ENCODE measurements around the gene SREBF2. TPM values are rescaled to one million over a fixed set of nuclear protein-coding genes. Genes with fewer than 3 reads are reported as not detected.

SREBF2 gene
- total and polyA plus RNA-seq, 4 donors: 68.1 to 155 (median 75.9) TPM

DNA sequence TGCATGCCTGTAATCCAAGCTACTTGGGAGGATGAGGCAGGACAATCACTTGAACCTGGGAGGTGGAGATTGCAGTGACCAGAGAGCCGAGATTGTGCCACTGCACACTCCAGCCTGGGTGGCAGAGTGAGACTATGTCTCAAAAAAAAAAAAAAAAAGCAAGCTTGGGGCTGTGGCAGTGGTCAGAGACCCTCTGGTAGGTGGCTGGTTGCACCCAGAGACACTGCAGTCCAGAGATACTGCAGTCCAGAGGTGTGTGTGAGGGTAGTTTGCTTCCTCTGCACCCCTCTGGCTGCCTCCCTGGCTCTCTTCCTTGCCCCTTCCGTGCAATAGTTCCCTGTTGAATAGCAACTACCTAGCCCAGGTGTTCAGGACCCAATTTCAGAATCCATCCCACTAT lies 34.2 kb upstream of the SREBF2 start:
- no peak overlapping the region for H3K9ac ChIP-seq (ENCODE audit: insufficient read depth in 1 of 2, low read length in 2 of 2)

DNA sequence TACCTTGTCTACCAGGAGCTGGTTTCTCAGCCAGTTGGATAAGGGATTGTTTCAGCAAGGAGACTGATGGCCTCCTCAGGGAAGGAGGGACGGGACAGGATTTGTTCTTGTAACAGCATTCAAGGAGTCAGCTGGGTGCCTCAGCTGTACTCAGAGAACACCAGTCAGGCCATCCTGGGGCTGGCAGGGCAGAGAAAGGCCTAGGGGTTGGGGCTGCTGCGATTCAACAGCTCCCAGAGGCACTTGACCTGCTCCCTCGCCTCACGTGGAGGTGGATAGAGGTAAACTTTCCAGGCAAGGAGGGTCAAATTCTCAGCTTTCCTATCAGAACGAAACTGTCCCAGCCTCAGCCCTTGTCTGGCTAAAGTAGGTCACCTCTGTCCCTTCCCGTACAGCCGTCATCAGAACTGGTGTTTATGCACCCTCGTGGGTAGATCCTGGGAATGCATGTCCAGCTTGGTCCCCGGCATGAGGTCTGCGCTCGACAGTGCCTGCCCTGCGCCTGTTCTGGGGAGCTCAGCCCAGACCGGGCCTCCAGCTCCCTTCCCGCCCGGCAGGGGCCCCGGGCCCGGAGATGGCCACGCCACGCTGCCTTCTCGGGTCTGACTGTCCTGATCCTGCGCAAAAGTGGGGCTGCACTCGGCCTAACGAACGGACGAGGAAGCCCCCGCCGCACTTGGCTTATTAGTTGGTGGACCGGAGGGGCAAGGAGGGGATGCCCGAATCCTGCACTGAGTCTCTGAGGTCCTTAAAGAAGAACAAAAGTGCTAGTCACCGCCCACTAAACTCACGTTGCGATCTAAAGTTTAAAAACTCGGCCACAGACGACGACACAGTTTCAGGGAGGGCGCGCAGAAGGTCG lies 33.2 kb upstream of the SREBF2 start:
- 11 to 15% methylated on average over 38 of the region's 38 CpGs for WGBS, 2 donors
- H3K36me3 ChIP-seq (ENCODE audit: control insufficient read depth in 4 of 4, insufficient read depth in 4 of 4, low read length in 4 of 4): peaks cover 0 to under 1% (median 0%) of the 10 kb centered on the region in 4 donors
- DNase-seq: peak in 2 of 3 donors; percentile 56 to 59

More for the DNA sequence above, 34.2 kb upstream of the SREBF2 start:
- TF ChIP-seq, protein P1, sequence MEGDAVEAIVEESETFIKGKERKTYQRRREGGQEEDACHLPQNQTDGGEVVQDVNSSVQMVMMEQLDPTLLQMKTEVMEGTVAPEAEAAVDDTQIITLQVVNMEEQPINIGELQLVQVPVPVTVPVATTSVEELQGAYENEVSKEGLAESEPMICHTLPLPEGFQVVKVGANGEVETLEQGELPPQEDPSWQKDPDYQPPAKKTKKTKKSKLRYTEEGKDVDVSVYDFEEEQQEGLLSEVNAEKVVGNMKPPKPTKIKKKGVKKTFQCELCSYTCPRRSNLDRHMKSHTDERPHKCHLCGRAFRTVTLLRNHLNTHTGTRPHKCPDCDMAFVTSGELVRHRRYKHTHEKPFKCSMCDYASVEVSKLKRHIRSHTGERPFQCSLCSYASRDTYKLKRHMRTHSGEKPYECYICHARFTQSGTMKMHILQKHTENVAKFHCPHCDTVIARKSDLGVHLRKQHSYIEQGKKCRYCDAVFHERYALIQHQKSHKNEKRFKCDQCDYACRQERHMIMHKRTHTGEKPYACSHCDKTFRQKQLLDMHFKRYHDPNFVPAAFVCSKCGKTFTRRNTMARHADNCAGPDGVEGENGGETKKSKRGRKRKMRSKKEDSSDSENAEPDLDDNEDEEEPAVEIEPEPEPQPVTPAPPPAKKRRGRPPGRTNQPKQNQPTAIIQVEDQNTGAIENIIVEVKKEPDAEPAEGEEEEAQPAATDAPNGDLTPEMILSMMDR (IDR thresholded peaks at IDR 0.05; ENCODE audit: control extremely low read depth, extremely low read depth): no peak
- Histone ChIP-seq H3K27ac (ENCODE audit: low read depth in 1 of 2, low read length in 1 of 2) (no peak overlapping the region), H3K4me1 (ENCODE audit: control insufficient read depth in 5 of 5, insufficient read depth in 5 of 5, low read length in 5 of 5) (peaks cover 0 to 22% (median 11%) of the 10 kb centered on the region in 5 donors), H3K9me3 (ENCODE audit: control insufficient read depth in 4 of 4, insufficient read depth in 3 of 4, low read length in 3 of 4) (no peaks in the 10 kb centered on the region), H3K27me3 (ENCODE audit: control insufficient read depth in 3 of 3, insufficient read depth in 3 of 3, low read length in 2 of 3) (no peaks in the 10 kb centered on the region), H3K36me3 (ENCODE audit: control insufficient read depth in 4 of 4, insufficient read depth in 4 of 4, low read length in 4 of 4) (peaks cover 0 to 1% (median 0%) of the 10 kb centered on the region in 4 donors), H3K4me3 (no peak overlapping the region)
- DNase-seq (no peak), ATAC-seq (ENCODE audit: insufficient read depth, low FRiP score) (no peak)
- 96 to 97% methylated on average over 2 of the region's 2 CpGs for WGBS, 2 donors

DNA sequence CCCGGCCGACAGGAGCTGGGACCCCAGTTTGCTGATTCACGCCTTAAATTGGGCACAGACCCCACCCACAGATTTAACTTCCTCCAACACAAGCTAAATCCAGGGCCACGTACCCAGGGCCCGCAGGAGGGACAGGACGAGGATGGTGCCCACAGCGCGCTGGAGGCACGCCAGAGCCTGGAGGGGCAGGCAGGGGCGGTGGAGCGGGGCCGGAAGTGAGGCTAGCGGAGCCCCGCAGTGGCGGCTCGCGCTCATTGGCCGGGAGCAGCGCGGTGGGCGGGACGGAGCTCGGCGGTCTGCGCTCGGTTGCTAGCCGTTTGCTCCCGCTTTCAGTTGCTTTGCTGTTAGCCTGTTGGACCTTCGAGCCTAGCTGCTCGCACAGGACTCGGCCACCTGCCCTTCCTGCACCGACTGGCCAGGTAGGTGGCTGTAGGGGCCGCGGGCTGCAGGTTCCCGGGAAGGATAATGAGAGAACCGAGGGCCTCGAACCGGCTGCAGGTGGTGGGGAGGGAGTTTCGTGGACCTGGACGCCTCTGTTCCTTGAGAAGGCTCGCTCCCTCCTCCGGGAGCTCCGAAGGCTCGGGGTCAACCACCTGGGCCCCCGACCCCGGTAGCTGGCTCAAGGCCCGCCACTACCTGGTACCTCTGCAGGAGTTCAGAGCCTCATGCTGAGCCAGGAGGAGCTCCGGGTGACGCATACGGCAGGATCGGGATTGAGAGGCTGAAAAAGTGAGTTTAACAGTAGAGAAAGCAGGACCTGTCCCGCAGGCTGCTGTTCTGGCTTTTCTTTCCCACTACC lies 32.4 kb upstream of the SREBF2 start, which contains the start of gene CCDC134:
CCDC134 (plus strand) TSS at position 332 of the 799 bp plus-strand sequence. CDS start 8,212 bp downstream, outside the sequence.
- Histone ChIP-seq H3K4me1 (ENCODE audit: control insufficient read depth in 5 of 5, insufficient read depth in 5 of 5, low read length in 5 of 5) (peaks cover 0 to 22% (median 11%) of the 10 kb centered on the region in 5 donors), H3K27me3 (ENCODE audit: control insufficient read depth in 3 of 3, insufficient read depth in 3 of 3, low read length in 2 of 3) (no peaks in the 10 kb centered on the region), H3K9me3 (ENCODE audit: control insufficient read depth in 4 of 4, insufficient read depth in 3 of 4, low read length in 3 of 4) (no peaks in the 10 kb centered on the region), H3K9ac (ENCODE audit: insufficient read depth in 1 of 2, low read length in 2 of 2) (peak within 1 kb of the TSS; percentile 72 to 80), H3K4me3 (peak within 1 kb of the TSS; percentile 91), H3K27ac (ENCODE audit: low read depth in 1 of 2, low read length in 1 of 2) (peak within 1 kb of the TSS; percentile 86 to 94), H3K36me3 (ENCODE audit: control insufficient read depth in 4 of 4, insufficient read depth in 4 of 4, low read length in 4 of 4) (no peaks in the 10 kb centered on the region)
- WGBS, 2 donors: 0% methylated on average over 51 to 52 of the region's 52 CpGs
- DNase-seq: peak; percentile 92 to 95 (median 93)
- TF ChIP-seq, protein P1 (IDR thresholded peaks at IDR 0.05; ENCODE audit: control extremely low read depth, extremely low read depth): no peak
- ATAC-seq (ENCODE audit: insufficient read depth, low FRiP score): peak; percentile 98

More for the DNA sequence above, 33.2 kb upstream of the SREBF2 start:
- Histone ChIP-seq H3K4me3 (peak overlapping the region; percentile 91), H3K9me3 (ENCODE audit: control insufficient read depth in 4 of 4, insufficient read depth in 3 of 4, low read length in 3 of 4) (no peaks in the 10 kb centered on the region), H3K4me1 (ENCODE audit: control insufficient read depth in 5 of 5, insufficient read depth in 5 of 5, low read length in 5 of 5) (peaks cover 0 to 22% (median 11%) of the 10 kb centered on the region in 5 donors), H3K27ac (ENCODE audit: low read depth in 1 of 2, low read length in 1 of 2) (peak overlapping the region; percentile 86 to 94), H3K9ac (ENCODE audit: insufficient read depth in 1 of 2, low read length in 2 of 2) (peak overlapping the region; percentile 52 to 65), H3K27me3 (ENCODE audit: control insufficient read depth in 3 of 3, insufficient read depth in 3 of 3, low read length in 2 of 3) (no peaks in the 10 kb centered on the region)
- TF ChIP-seq, protein P1 (IDR thresholded peaks at IDR 0.05; ENCODE audit: control extremely low read depth, extremely low read depth): no peak
- peak; percentile 32 for ATAC-seq (ENCODE audit: insufficient read depth, low FRiP score)
